Aorta (tissue), 5 donors: Measurements from ENCODE around the gene GIGYF2. TPM values are rescaled to one million over a fixed set of nuclear protein-coding genes. Genes with fewer than 3 reads are reported as not detected.

Experiments used
- ATAC-seq: fragments of 200-7000 bp; cut with Tn5 transposase; one replicate; pipeline ENCODE4 v1.9.1; 2022; ENCODE audit warnings: moderate library complexity; ENCODE audit not compliant: low FRiP score
- DNase-seq, 2 donors: peaks; one replicate each; pipeline ENCODE4 v3.0.0-alpha.2; 2020
- H3K27ac ChIP-seq, 2 donors: one replicate each; pipeline ENCODE4 v1.5.1; 2013; ENCODE audit warnings: low read length in 2 of 2, mild to moderate bottlenecking in 2 of 2, moderate library complexity in 2 of 2, control low read depth in 1 of 2, inconsistent platforms in 1 of 2, low read depth in 1 of 2
- H3K27me3 ChIP-seq, 2 donors: one replicate each; pipeline ENCODE4 v1.6.1; 2013; ENCODE audit warnings: control low read depth in 1 of 2, low read length in 1 of 2, mild to moderate bottlenecking in 1 of 2, moderate library complexity in 1 of 2; ENCODE audit not compliant: insufficient read depth in 2 of 2, control insufficient read depth in 1 of 2
- H3K36me3 ChIP-seq, 2 donors: one replicate each; pipeline ENCODE4 v1.6.1; 2013; ENCODE audit warnings: control low read depth in 1 of 2, low read length in 1 of 2, mild to moderate bottlenecking in 1 of 2; ENCODE audit not compliant: insufficient read depth in 2 of 2, control insufficient read depth in 1 of 2
- H3K4me1 ChIP-seq, 2 donors: one replicate each; pipeline ENCODE4 v1.6.1; 2013; ENCODE audit warnings: low read length in 2 of 2, control low read depth in 1 of 2, mild to moderate bottlenecking in 1 of 2, moderate library complexity in 1 of 2; ENCODE audit not compliant: insufficient read depth in 2 of 2, control insufficient read depth in 1 of 2
- H3K4me3 ChIP-seq, 2 donors: one replicate each; pipeline ENCODE4 v1.5.1; 2013; ENCODE audit warnings: low read length in 2 of 2, control low read depth in 1 of 2, mild to moderate bottlenecking in 1 of 2
- H3K9me3 ChIP-seq: one replicate; pipeline ENCODE4 v1.6.1; 2013; ENCODE audit warnings: mild to moderate bottlenecking, low read length; ENCODE audit not compliant: control insufficient read depth
- WGBS, 2 donors: extraction: QIAGEN DNeasy Blood & Tissue Kit; methylation state at CpG; one replicate each; pipeline ENCODE4 v1.1.7; 2013; 5-methylcytosine and 5-hydroxymethylcytosine counted together
- intact Hi-C, 2 donors: fragments of 100-400 bp; cut with DNase I; formaldehyde crosslinking; loops; one replicate each; pipeline versions ENCODE4 v1.14.2 to v1.15.0; 2022
- polyA plus RNA-seq, 2 donors: library from polyadenylated mRNA; stranded (reverse); fragments of 200-250 nt; gene quantifications; one replicate each; pipeline ENCODE4 v1.2.3, GENCODE V29; 2013
- total RNA-seq, 2 donors: library from RNA; stranded (reverse); fragmentation: NEBNext Ultra II Directional; extraction: Animal tissue kit (Norgen Biotek cat#: 25700); gene quantifications; one replicate each; pipeline ENCODE4 v1.2.1, GENCODE V29; 2021
- donor health status: healthy with polysubstance abuse.
- donor health status: Bipolar disorder and iron deficiency.
- donor health status: DM: no; HTN: no; CAD: no.
- donor health status: DM: no; HTN: no; CAD: no.
- donor health status: DM: yes; HTN: yes; CAD: no.

GIGYF2 gene
- total and polyA plus RNA-seq, 4 donors: 13.3 to 100 (median 43.7) TPM

GRCh38 chr2:232884549-232885263 lies 187.6 kb downstream of the GIGYF2 start:
- ATAC-seq (no peak), DNase-seq (peak in 1 of 2 donors; percentile 69)
- WGBS, 2 donors: 68 to 87% methylated on average over 27 of the region's 27 CpGs
- Histone ChIP-seq H3K27ac (no peak overlapping the region), H3K4me3 (no peak overlapping the region), H3K4me1 (no peaks in the 10 kb centered on the region), H3K9me3 (no peaks in the 10 kb centered on the region), H3K27me3 (no peaks in the 10 kb centered on the region), H3K36me3 (no peaks in the 10 kb centered on the region)
- intact Hi-C loops: no loop called here

GRCh38 chr2:232885264-232885961 lies 188.3 kb downstream of the GIGYF2 start:
- ATAC-seq (no peak), DNase-seq (peak in 1 of 2 donors; percentile 72)
- 87% methylated on average over 25 of the region's 25 CpGs for WGBS, 2 donors
- H3K27ac ChIP-seq: no peak overlapping the region
- H3K36me3 ChIP-seq: no peaks in the 10 kb centered on the region
- intact Hi-C loops: no loop called here
- H3K9me3 ChIP-seq: no peaks in the 10 kb centered on the region
- H3K4me3 ChIP-seq: no peak overlapping the region
- H3K27me3 ChIP-seq: no peaks in the 10 kb centered on the region
- no peaks in the 10 kb centered on the region for H3K4me1 ChIP-seq

- no peaks in the 10 kb centered on the region for H3K27me3 ChIP-seq
- H3K4me1 ChIP-seq: no peaks in the 10 kb centered on the region
- DNase-seq (no peak), ATAC-seq (no peak)
- WGBS, 2 donors: 90 to 91% methylated on average over 11 of the region's 11 CpGs
- H3K4me3 ChIP-seq: no peak overlapping the region
- H3K36me3 ChIP-seq: no peaks in the 10 kb centered on the region
- no peaks in the 10 kb centered on the region for H3K9me3 ChIP-seq
- intact Hi-C loops: no loop called here
- no peak overlapping the region for H3K27ac ChIP-seq
These were observed 189.0 kb downstream of the GIGYF2 start for GRCh38 chr2:232886176-232886575.

GRCh38 chr2:232886632-232887031 lies 189.5 kb downstream of the GIGYF2 start:
- intact Hi-C loops: no loop called here
- WGBS, 2 donors: 85% methylated on average over 7 of the region's 7 CpGs
- no peaks in the 10 kb centered on the region for H3K27me3 ChIP-seq

GRCh38 chr2:232887171-232887850 lies 190.2 kb downstream of the GIGYF2 start:
- H3K4me1 ChIP-seq: no peaks in the 10 kb centered on the region
- WGBS, 2 donors: 76 to 78% methylated on average over 15 of the region's 15 CpGs
- DNase-seq (no peak), ATAC-seq (no peak)
- H3K27me3 ChIP-seq: no peaks in the 10 kb centered on the region
- no peaks in the 10 kb centered on the region for H3K9me3 ChIP-seq
- intact Hi-C loops: no loop called here
- no peaks in the 10 kb centered on the region for H3K36me3 ChIP-seq
- no peak overlapping the region for H3K27ac ChIP-seq
- H3K4me3 ChIP-seq: no peak overlapping the region

More at GRCh38 chr2:232886632-232887031, 189.5 kb downstream of the GIGYF2 start:
- Histone ChIP-seq H3K9me3 (no peaks in the 10 kb centered on the region), H3K36me3 (no peaks in the 10 kb centered on the region), H3K4me1 (no peaks in the 10 kb centered on the region), H3K27ac (no peak overlapping the region), H3K4me3 (no peak overlapping the region)
- ATAC-seq (no peak), DNase-seq (no peak)

- WGBS, 2 donors: 81 to 89% methylated on average over 21 of the region's 21 CpGs
- peak in 1 of 2 donors; percentile 48 for DNase-seq
- no peaks in the 10 kb centered on the region for H3K4me1 ChIP-seq
- H3K9me3 ChIP-seq: no peaks in the 10 kb centered on the region
- H3K36me3 ChIP-seq: no peaks in the 10 kb centered on the region
- no peak overlapping the region for H3K4me3 ChIP-seq
- no peaks in the 10 kb centered on the region for H3K27me3 ChIP-seq
- no peak overlapping the region for H3K27ac ChIP-seq
- ATAC-seq: no peak
- intact Hi-C loops: no loop called here
These were observed 191.1 kb downstream of the GIGYF2 start for GRCh38 chr2:232888099-232888836.

GRCh38 chr2:232888839-232889529 lies 191.9 kb downstream of the GIGYF2 start:
- Histone ChIP-seq H3K4me3 (no peak overlapping the region), H3K27me3 (no peaks in the 10 kb centered on the region), H3K27ac (no peak overlapping the region), H3K4me1 (no peaks in the 10 kb centered on the region), H3K36me3 (no peaks in the 10 kb centered on the region), H3K9me3 (no peaks in the 10 kb centered on the region)
- ATAC-seq (no peak), DNase-seq (peak in 1 of 2 donors; percentile 36)
- 86 to 89% methylated on average over 14 of the region's 14 CpGs for WGBS, 2 donors
- intact Hi-C loops: no loop called here

- no peaks in the 10 kb centered on the region for H3K4me1 ChIP-seq
- 91 to 92% methylated on average over 5 of the region's 5 CpGs for WGBS, 2 donors
- DNase-seq (no peak), ATAC-seq (no peak)
- intact Hi-C loops: no loop called here
- H3K4me3 ChIP-seq: no peak overlapping the region
- H3K9me3 ChIP-seq: no peaks in the 10 kb centered on the region
- H3K27ac ChIP-seq: no peak overlapping the region
- no peaks in the 10 kb centered on the region for H3K27me3 ChIP-seq
- no peaks in the 10 kb centered on the region for H3K36me3 ChIP-seq
These were observed 192.8 kb downstream of the GIGYF2 start for GRCh38 chr2:232889876-232890401.
